HepG2 (cell line): ENCODE measurements around the gene HMX1. TPM values are rescaled to one million over a fixed set of nuclear protein-coding genes. Genes with fewer than 3 reads are reported as not detected.

Experiments
- ATAC-seq: fragments of 200-7000 bp; cut with Tn5 transposase; 3 replicates; pipeline ENCODE4 v1.9.1; 2020; ENCODE audit warnings: mild to moderate bottlenecking, moderate library complexity
- BruUV-seq: library from RNA; stranded (reverse); fragments of 400-500 nt; replicated peaks from 2 replicates; lab custom pipeline; 2021; lab: Mats Ljungman, UMichigan
- CTCF ChIA-PET: fragments of 300-600 bp; formaldehyde crosslinking; extraction: SDS; loops from one replicate; lab custom pipeline; 2021; ENCODE audit warnings: low total read pairs, inconsistent platforms, low intra/inter-chr PET ratio; lab: Yijun Ruan, JAX
- POLR2A ChIA-PET: fragments of 350-600 bp; sonication (Branson Sonifier 250); formaldehyde crosslinking; loops from one replicate; lab custom pipeline; 2020; ENCODE audit warnings: antibody characterized with exemption, inconsistent platforms; lab: Yijun Ruan, JAX
- DNase-seq: peaks from one replicate; pipeline ENCODE4 v3.0.0-alpha.2; 2015; ENCODE audit warnings: low spot score
- FAIRE-seq: peaks from 3 replicates; lab custom pipeline; 2011; peaks lifted over from hg19 to GRCh38; lab: Jason Lieb, UNC
- H2AFZ ChIP-seq: one replicate; pipeline ENCODE4 v1.6.1; 2011; ENCODE audit warnings: low read length, inconsistent platforms
- H3K27ac ChIP-seq: fragments of 300-600 bp; 3 replicates; pipeline ENCODE4 v1.8.0; 2011; ENCODE audit warnings: mixed run types, mild to moderate bottlenecking, mixed read lengths, low read length, inconsistent platforms; ENCODE audit not compliant: insufficient read depth; ENCODE audit errors: extremely low read length
- H3K27me3 ChIP-seq, 2 experiments: fragments of 200-600 bp in 1 of 2; 2 replicates in 1 of 2; 3 replicates in 1 of 2; pipeline versions ENCODE4 v1.6.0 to v1.8.0; 2011; ENCODE audit warnings: low read length in 2 of 2, mild to moderate bottlenecking in 2 of 2, moderate library complexity in 2 of 2, inconsistent platforms in 1 of 2; ENCODE audit not compliant: insufficient read depth in 2 of 2, control insufficient read depth in 1 of 2
- H3K36me3 ChIP-seq, 2 experiments: fragments of 200-600 bp in 1 of 2; replicated peaks in 1 of 2; 2 replicates in 1 of 2; 3 replicates in 1 of 2; pipeline versions ENCODE4 v1.5.1 to v1.8.0; 2011; ENCODE audit warnings: low read length in 2 of 2, inconsistent platforms in 1 of 2; ENCODE audit not compliant: insufficient read depth in 2 of 2, control insufficient read depth in 1 of 2
- H3K4me1 ChIP-seq: 2 replicates; pipeline ENCODE4 v1.5.1; 2012; ENCODE audit warnings: low read length, inconsistent platforms; ENCODE audit not compliant: insufficient read depth
- H3K4me2 ChIP-seq: 2 replicates; pipeline ENCODE4 v1.6.0; 2011; ENCODE audit warnings: low read depth, low read length, inconsistent platforms
- H3K4me3 ChIP-seq, 3 experiments: fragments of 200-600 bp in 1 of 3; sonication (generic), shearing (Covaris generic) in 1 of 3; replicated peaks in 1 of 3; 2 replicates each; pipeline ENCODE4 v1.5.1; 2011 to 2016; ENCODE audit warnings: low read length in 3 of 3, inconsistent platforms in 2 of 3, low read depth in 2 of 3, mild to moderate bottlenecking in 2 of 3, control low read depth in 1 of 3, mixed read lengths in 1 of 3; ENCODE audit not compliant: insufficient read depth in 1 of 3
- H3K79me2 ChIP-seq: one replicate; pipeline ENCODE4 v1.6.1; 2011; ENCODE audit warnings: low read length, inconsistent platforms; ENCODE audit not compliant: insufficient read depth
- H3K9ac ChIP-seq: 2 replicates; pipeline ENCODE4 v1.6.0; 2011; ENCODE audit warnings: mild to moderate bottlenecking, low read depth, low read length, inconsistent platforms; ENCODE audit not compliant: insufficient read depth
- H3K9me3 ChIP-seq: 2 replicates; pipeline ENCODE4 v1.5.1; 2012; ENCODE audit warnings: mild to moderate bottlenecking, low read length
- H4K20me1 ChIP-seq: 2 replicates; pipeline ENCODE4 v1.6.0; 2011; ENCODE audit warnings: inconsistent platforms, mild to moderate bottlenecking, low read length, moderate library complexity; ENCODE audit not compliant: insufficient read depth
- CC2D1A ChIP-seq: sonication (generic); formaldehyde crosslinking; IDR thresholded peaks from 2 replicates; pipeline ENCODE4 v1.8.1; 2023; ENCODE audit warnings: mild to moderate bottlenecking, missing genetic modification reagents
- EZH2 ChIP-seq: conservative IDR thresholded peaks from 2 replicates; pipeline ENCODE4 v1.6.1; 2012; ENCODE audit warnings: mild to moderate bottlenecking, low read depth, low read length, moderate library complexity
- GTF3A ChIP-seq: sonication (generic); formaldehyde crosslinking; conservative IDR thresholded peaks from 2 replicates; pipeline ENCODE4 v1.4.0; 2020; ENCODE audit warnings: mild to moderate bottlenecking, missing genetic modification reagents
- HIC2 ChIP-seq: sonication (generic); formaldehyde crosslinking; IDR thresholded peaks from 2 replicates; pipeline ENCODE4 v1.9.0; 2022; ENCODE audit warnings: low read depth, missing genetic modification reagents
- HNRNPH1 ChIP-seq: fragments of 200-400 bp; formaldehyde crosslinking; optimal IDR thresholded peaks from 2 replicates; pipeline ENCODE3; 2017; ENCODE audit warnings: mild to moderate bottlenecking, low read depth, low read length
- MBD4 ChIP-seq: IDR thresholded peaks from 2 replicates; pipeline ENCODE4 v1.6.1; 2012; ENCODE audit warnings: low read length, inconsistent platforms, borderline replicate concordance
- MXD3 ChIP-seq: IDR thresholded peaks from 2 replicates; pipeline ENCODE4 v1.6.1; 2016; ENCODE audit warnings: mild to moderate bottlenecking, missing biosample characterization, missing genetic modification reagents
- SKI ChIP-seq: fragments of 450-650 bp; IDR thresholded peaks from one replicate; pipeline ENCODE4 v1.6.1; 2018; ENCODE audit warnings: mild to moderate bottlenecking; ENCODE audit not compliant: partially characterized antibody
- YEATS2 ChIP-seq: sonication (generic); formaldehyde crosslinking; IDR thresholded peaks from 2 replicates; pipeline ENCODE4 v1.4.0; 2020; ENCODE audit warnings: missing genetic modification reagents, borderline replicate concordance
- ZNF17 ChIP-seq: sonication (generic); formaldehyde crosslinking; IDR thresholded peaks from 2 replicates; pipeline ENCODE4 v1.5.0; 2020; ENCODE audit warnings: mild to moderate bottlenecking, missing genetic modification reagents
- ZNF205 ChIP-seq: IDR thresholded peaks from 2 replicates; pipeline ENCODE4 v1.6.1; 2018; ENCODE audit warnings: missing biosample characterization, missing genetic modification reagents
- ZNF317 ChIP-seq: sonication (generic); formaldehyde crosslinking; IDR thresholded peaks from 2 replicates; pipeline ENCODE4 v1.5.0; 2020; ENCODE audit warnings: mild to moderate bottlenecking, missing genetic modification reagents
- ZNF550 ChIP-seq: sonication (generic); formaldehyde crosslinking; IDR thresholded peaks from 2 replicates; pipeline ENCODE4 v1.4.0; 2020; ENCODE audit warnings: mild to moderate bottlenecking, missing genetic modification reagents, borderline replicate concordance
- ZNF562 ChIP-seq: sonication (generic); formaldehyde crosslinking; IDR thresholded peaks from 2 replicates; pipeline ENCODE4 v1.8.0; 2022; ENCODE audit warnings: missing genetic modification reagents, borderline replicate concordance
- ZNF777 ChIP-seq: sonication (generic); formaldehyde crosslinking; IDR thresholded peaks from 2 replicates; pipeline ENCODE4 v1.4.0; 2020; ENCODE audit warnings: missing genetic modification reagents
- ZNF790 ChIP-seq: sonication (generic); formaldehyde crosslinking; IDR thresholded peaks from 2 replicates; pipeline ENCODE4 v1.8.0; 2022; ENCODE audit warnings: missing genetic modification reagents, mild to moderate bottlenecking, borderline replicate concordance
- WGBS: methylation state at CpG from one replicate; pipeline ENCODE4 v1.1.6; 2017; ENCODE audit warnings: low lambda C conversion rate; 5-methylcytosine and 5-hydroxymethylcytosine counted together
- in situ Hi-C: cut with HindIII; loops from 2 replicates; pipeline ENCODE4 v1.10.0; 2017; ENCODE audit warnings: low pct_unique_long_range_greater_than_20kb; ENCODE audit not compliant: extremely low pct_ligation_motif_present
- intact Hi-C: fragments of 100-400 bp; cut with micrococcal nuclease; formaldehyde crosslinking; loops from one replicate; pipeline ENCODE4 v1.10.0; 2022; ENCODE audit not compliant: unreplicated experiment
- polyA plus RNA-seq, 8 experiments: library from polyadenylated mRNA; depleted of rRNA in 3 of 8; stranded (reverse) in 7 of 8; unstranded in 1 of 8; fragments of >200 nt; fragmentation: Illumina TruSeq in 4 of 8; extraction: Trizol in 4 of 8; gene quantifications; 2 replicates each; pipeline versions ENCODE4 v1.2.1 to v1.2.3, GENCODE V29; 2011 to 2016; ENCODE audit warnings: low read depth in 4 of 8, missing spikeins in 1 of 8, mixed read lengths in 1 of 8; ENCODE audit not compliant: insufficient read depth in 1 of 8
- total RNA-seq, 5 experiments: library from RNA; depleted of rRNA; stranded (reverse); fragments of >200 nt; fragmentation: Illumina TruSeq; extraction: Trizol; gene quantifications; 2 replicates each; pipeline ENCODE4 v1.2.3, GENCODE V29; 2016; ENCODE audit warnings: low read depth in 1 of 5
- TF ChIP-seq, protein P1 (sequence below): sonication (generic); formaldehyde crosslinking; IDR thresholded peaks from 2 replicates; pipeline ENCODE4 v1.8.0; 2022; ENCODE audit warnings: mild to moderate bottlenecking, missing genetic modification reagents
- TF ChIP-seq, protein P2 (sequence below): sonication (generic); formaldehyde crosslinking; IDR thresholded peaks from 2 replicates; pipeline ENCODE4 v1.5.0; 2020; ENCODE audit warnings: missing genetic modification reagents, mild to moderate bottlenecking, borderline replicate concordance

The HMX1 gene
- total and polyA plus RNA-seq, 2 of the 13 experiments (the other 11 are each of a cell fraction or from before 2014, with no cell fraction given): not detected

DNA sequence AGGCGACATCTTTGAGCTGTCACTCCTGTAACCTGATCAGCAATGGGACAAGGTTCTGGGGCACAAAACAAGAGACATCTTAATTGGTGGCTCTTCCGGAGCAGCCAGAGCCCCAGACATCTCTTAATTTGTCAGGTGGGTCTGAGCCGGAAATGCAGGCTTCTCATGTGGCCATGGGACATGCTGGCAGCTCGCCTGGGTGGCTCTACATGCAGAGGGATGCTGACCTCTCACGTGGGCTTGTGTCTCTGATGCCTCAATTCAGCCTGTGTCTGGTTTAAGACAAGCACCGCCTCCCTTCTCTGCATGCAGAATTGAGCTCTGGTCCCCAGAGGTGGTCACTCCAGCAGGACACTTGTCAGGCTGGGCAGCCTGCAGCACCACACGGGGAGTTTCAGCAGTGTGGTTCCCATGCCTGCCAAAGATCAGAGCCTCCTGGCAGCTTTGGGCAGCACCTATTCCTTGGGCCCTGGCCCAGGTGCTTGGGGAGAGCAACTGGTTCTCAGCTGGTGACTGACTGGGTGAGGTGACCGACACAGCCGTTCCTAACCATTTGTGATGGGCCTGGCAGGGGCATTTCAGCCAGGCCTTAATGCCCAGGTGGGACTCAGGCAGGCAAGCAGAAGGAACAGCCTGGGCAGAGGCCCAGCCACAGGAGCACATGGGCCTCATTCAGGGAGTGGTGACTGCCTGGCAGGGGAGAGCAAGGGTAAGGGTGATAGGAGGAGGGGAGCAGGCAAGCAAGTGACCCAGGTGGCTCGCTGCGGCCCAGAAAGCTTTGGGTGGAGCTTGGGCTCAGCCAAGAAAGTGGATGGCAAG is 53.4 kb downstream of the HMX1 start:
- H3K27me3 ChIP-seq: peaks cover 0 to 11% of the 10 kb centered on the region in 2 experiments; a peak in 1 of 5 replicates

GRCh38 chr4:8817813-8818062 is 53.9 kb downstream of the HMX1 start:
- Histone ChIP-seq H3K27ac (no peak overlapping the region), H3K36me3 (no peaks in the 10 kb centered on the region), H3K27me3 (peaks cover 0 to 11% of the 10 kb centered on the region in 2 experiments; a peak in 1 of 5 replicates), H3K4me3 (no peak overlapping the region), H3K4me2 (no peak overlapping the region), H3K79me2 (no peaks in the 10 kb centered on the region), H3K9ac (no peak overlapping the region), H3K9me3 (no peaks in the 10 kb centered on the region), H2AFZ (no peak overlapping the region), H3K4me1 (no peaks in the 10 kb centered on the region), H4K20me1 (no peaks in the 10 kb centered on the region)
- no peak for TF ChIP-seq HIC2 (CRISPR knock-in tag)
- no peak for TF ChIP-seq SKI
- no peak for TF ChIP-seq ZNF562
- TF ChIP-seq, protein P1, sequence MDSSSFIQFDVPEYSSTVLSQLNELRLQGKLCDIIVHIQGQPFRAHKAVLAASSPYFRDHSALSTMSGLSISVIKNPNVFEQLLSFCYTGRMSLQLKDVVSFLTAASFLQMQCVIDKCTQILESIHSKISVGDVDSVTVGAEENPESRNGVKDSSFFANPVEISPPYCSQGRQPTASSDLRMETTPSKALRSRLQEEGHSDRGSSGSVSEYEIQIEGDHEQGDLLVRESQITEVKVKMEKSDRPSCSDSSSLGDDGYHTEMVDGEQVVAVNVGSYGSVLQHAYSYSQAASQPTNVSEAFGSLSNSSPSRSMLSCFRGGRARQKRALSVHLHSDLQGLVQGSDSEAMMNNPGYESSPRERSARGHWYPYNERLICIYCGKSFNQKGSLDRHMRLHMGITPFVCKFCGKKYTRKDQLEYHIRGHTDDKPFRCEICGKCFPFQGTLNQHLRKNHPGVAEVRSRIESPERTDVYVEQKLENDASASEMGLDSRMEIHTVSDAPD (CRISPR knock-in tag): no peak
- TF ChIP-seq EZH2: no peak
- TF ChIP-seq ZNF777 (CRISPR knock-in tag): no peak
- no peak for TF ChIP-seq MBD4
- ATAC-seq (peak; percentile 23; the same call in 1 of the 3 replicates), FAIRE-seq (no peak), DNase-seq (no peak)
- BruUV-seq: no TSS peak
- CTCF ChIA-PET: no interaction called here
- POLR2A ChIA-PET: no interaction called here
- 7% methylated on average over 3 of the region's 5 CpGs for WGBS
- intact Hi-C loops: no loop called here
- in situ Hi-C loops: no loop called here

More for the DNA sequence above, 53.4 kb downstream of the HMX1 start:
- no peak for FAIRE-seq
- TF ChIP-seq MXD3 (no peak), ZNF205 (CRISPR knock-in tag) (no peak), CC2D1A (CRISPR knock-in tag) (no peak), ZNF317 (no peak), ZNF17 (CRISPR knock-in tag) (no peak), YEATS2 (CRISPR knock-in tag) (no peak), HNRNPH1 (no peak), ZNF790 (CRISPR knock-in tag) (no peak), GTF3A (CRISPR knock-in tag) (no peak), ZNF550 (CRISPR knock-in tag) (no peak)
- TF ChIP-seq, protein P2, sequence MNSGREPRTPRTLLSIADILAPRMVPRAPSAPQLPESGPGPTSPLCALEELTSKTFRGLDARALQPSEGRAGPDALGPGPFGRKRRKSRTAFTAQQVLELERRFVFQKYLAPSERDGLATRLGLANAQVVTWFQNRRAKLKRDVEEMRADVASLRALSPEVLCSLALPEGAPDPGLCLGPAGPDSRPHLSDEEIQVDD: no peak
- Histone ChIP-seq H3K4me2 (no peak overlapping the region), H3K79me2 (no peaks in the 10 kb centered on the region), H3K36me3 (no peaks in the 10 kb centered on the region), H3K27ac (no peak overlapping the region), H3K9me3 (no peaks in the 10 kb centered on the region), H2AFZ (no peak overlapping the region), H3K9ac (no peak overlapping the region), H3K4me3 (no peak overlapping the region), H3K4me1 (no peaks in the 10 kb centered on the region), H4K20me1 (no peaks in the 10 kb centered on the region)
- POLR2A ChIA-PET: no interaction called here
- 22% methylated on average over 4 of the region's 11 CpGs for WGBS
- intact Hi-C loops: no loop called here
- no peak for DNase-seq
- no peak; the same call in 1 of the 3 replicates for ATAC-seq
- in situ Hi-C loops: no loop called here
- no TSS peak for BruUV-seq
- CTCF ChIA-PET: no interaction called here
